ENCODE measurements around the gene DPP3.

- TF ChIP-seq CTCF (IDR thresholded peaks at IDR 0.05; ENCODE audit: low read depth, low read length) (no peak), MAX (IDR thresholded peaks at IDR 0.05; ENCODE audit: low read depth, low read length) (no peak)
Measured at GRCh38 chr11:66477263-66478201, 2.7 kb upstream of the DPP3 start.

Data from NB4 (cell line).